DND-41 (cell line): ENCODE measurements around the gene ZMYND11.

Source experiments
- CTCF ChIP-seq: IDR thresholded peaks from 2 replicates; pipeline ENCODE4 v1.5.1; 2012; ENCODE audit warnings: borderline replicate concordance, low read length, moderate library complexity, mild to moderate bottlenecking; ENCODE audit not compliant: poor library complexity, severe bottlenecking; ENCODE audit errors: extremely low read depth
- EZH2 ChIP-seq: IDR thresholded peaks from 3 replicates; pipeline ENCODE4 v1.6.1; 2012; ENCODE audit warnings: borderline replicate concordance, low read depth, mild to moderate bottlenecking, moderate library complexity, low read length, inconsistent platforms; ENCODE audit not compliant: severe bottlenecking

- TF ChIP-seq CTCF: no peak
- no peak for TF ChIP-seq EZH2
Observed at GRCh38 chr10:278707-279106, 143.5 kb downstream of the ZMYND11 start.
